ENCODE results near the gene ARID2. TPM values are rescaled to one million over a fixed set of nuclear protein-coding genes. Genes with fewer than 3 reads are reported as not detected.
A peak's percentile ranks its signal among the peaks of the same experiment; 100 is the strongest.

Gene ARID2
- total RNA-seq, 2 donors from 2014 or later = 31.0 to 32.0 TPM

- intact Hi-C loops (cut with DNase I, micrococcal nuclease) = no loop called here
- DNase-seq = no peak
- no peak for ATAC-seq
These were observed 179.7 kb downstream of the ARID2 start for GRCh38 chr12:45909041-45909713.

DNA sequence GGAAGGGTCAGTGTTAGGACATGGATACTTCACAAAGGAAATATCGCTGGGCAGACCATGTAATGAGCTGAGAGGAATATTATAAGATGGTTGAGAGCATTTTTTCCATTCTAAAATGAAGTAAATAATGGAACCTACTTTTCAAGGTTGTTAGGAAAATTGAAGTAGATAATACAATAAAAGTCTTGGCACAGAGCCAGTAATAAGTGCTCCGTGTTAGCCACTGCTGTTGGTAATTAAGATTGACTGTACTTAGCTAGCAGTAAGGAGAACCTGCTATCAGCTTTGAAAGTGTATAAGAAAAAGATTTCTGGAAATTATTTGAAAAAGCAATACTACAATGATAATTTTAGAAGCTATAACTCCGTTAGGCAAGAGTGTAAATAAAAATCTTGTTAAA lies 183.3 kb downstream of the ARID2 start:
- ATAC-seq (no peak), DNase-seq (no peak)
- intact Hi-C loops (cut with DNase I, micrococcal nuclease) = no loop called here

DNA sequence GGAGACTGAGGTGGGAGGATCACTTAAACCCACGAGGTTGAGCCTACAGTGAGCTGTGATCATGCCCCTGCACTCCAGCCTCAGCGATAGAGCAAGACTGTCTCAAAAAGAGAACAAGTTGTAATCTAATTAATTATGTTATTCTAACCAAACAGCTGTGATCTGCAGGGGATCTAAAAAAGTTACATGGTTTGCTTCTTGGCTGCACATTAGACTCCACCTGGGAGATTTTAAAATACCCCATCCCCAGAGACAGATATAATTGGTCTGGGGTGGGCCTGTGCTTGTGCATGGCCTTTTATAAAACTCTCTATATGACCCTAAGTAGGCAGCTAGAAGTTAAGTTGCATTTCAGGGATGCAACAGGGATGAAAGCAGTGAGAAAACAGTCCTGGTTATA lies 184.1 kb downstream of the ARID2 start:
- intact Hi-C loops (cut with DNase I, micrococcal nuclease) = no loop called here
- no peak for ATAC-seq

GRCh38 chr12:45914090-45914489 lies 184.6 kb downstream of the ARID2 start:
- intact Hi-C loops (cut with DNase I, micrococcal nuclease) = no loop called here
- no peak for DNase-seq
- peak; percentile 16 for ATAC-seq

More for the DNA sequence above, 184.1 kb downstream of the ARID2 start:
- DNase-seq = no peak

DNA sequence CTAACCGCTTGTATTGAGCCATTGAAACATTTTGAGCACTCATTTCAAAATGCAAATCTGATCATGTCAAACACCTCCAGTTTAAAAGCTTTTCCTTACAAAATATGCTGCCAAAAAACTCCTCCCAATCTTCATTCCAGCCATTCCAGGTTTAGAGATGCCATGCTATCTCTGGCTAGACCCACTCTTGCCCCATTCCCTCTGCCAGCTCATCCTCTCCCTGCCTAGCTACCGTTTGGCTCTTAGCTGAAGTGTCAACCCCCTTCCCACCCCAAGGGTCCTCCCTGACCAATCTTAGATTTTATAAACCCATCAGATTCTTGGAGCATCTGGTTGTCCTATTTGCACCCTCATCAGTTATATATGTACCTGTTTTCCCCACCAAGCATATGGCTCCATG lies 185.9 kb downstream of the ARID2 start:
- no peak for DNase-seq
- intact Hi-C loops (cut with DNase I, micrococcal nuclease) = no loop called here
- ATAC-seq = peak; percentile 25

- intact Hi-C loops (cut with DNase I, micrococcal nuclease) = no loop called here
- DNase-seq = no peak
- no peak for ATAC-seq
These were observed 189.3 kb downstream of the ARID2 start for GRCh38 chr12:45918818-45919217.

DNA sequence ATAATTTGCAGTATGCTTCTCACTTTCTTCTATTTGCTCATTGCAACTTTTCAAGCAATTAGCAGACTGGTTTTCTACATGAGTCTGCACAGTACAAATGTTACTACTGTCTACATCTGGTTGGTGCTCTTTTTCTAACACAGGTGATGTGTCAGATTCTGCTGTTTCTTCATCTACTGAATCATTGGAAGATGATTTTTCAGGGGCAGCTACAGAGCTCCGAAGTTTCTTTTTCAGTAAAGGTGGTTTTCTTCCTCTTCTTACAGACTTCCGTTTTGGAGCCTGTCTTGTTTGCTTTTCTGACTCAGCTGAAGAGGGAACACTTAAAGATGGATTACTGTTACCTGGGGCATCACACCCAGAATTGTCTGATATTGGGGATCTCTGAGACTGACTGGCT lies 198.8 kb downstream of the ARID2 start:
- ATAC-seq = no peak
- DNase-seq = no peak
- intact Hi-C loops (cut with DNase I, micrococcal nuclease) = no loop called here

DNA sequence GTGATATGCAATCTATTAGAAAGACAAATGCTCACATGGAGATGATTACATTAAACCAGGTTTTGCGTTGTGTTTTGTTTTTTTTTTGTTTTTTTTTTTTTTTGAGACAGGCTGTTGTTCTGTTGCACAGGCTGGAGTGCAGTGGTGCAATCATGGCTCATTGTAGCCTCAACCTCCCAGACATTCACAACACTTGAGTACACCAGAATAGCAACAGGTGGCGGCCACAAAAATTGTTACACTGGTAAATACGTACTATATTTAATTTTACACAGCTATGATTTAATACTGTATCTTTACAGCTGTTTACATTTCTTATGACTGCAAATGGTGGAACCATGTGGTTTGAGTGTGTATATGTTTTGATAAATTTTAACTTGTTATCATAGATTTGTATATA lies 200.9 kb downstream of the ARID2 start:
- peak; percentile 34 for ATAC-seq
- no peak for DNase-seq
- intact Hi-C loops (cut with DNase I, micrococcal nuclease) = no loop called here

DNA sequence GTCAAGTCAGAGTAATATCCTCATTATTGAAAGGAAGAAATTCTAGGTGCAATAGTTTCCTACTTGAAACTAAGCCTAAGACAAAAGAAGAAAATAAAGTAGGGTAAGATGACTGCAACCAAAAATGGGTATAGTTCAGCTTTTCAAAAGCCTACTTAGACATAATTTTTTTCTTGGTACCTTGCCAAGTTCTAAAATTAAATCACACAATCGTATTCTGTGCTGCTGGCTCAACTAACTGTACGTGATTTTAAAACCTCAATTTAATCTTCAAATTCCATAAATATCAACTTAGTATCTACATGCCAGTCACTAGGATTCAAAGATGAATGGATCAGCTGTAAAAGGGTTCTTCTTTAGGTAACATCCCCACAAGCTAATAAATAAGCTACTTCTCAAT lies 204.0 kb downstream of the ARID2 start:
- no peak for DNase-seq
- intact Hi-C loops (cut with DNase I, micrococcal nuclease) = no loop called here
- ATAC-seq = no peak

DNA sequence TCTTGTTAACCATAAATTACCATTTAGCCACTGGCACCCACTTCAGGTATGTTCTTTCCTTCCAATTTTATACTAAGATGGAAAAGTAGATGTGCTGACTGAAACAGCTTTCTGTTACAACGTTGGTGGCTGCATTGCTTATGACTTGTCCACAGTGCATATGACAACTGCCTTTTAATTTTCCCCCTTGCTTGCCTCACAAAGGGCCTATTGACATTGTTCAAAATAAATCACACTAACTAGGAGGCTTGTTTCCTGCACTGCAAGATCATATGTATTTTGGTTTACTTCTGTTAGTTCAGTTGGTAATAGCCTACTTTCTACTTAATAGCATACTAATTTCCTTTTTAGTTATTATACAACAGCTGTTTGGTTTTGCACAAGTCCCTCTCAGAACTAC lies 205.4 kb downstream of the ARID2 start:
- DNase-seq (no peak), ATAC-seq (no peak)
- intact Hi-C loops (cut with DNase I, micrococcal nuclease) = no loop called here

GRCh38 chr12:45938566-45938965 lies 209.1 kb downstream of the ARID2 start:
- ATAC-seq = no peak
- intact Hi-C loops (cut with DNase I, micrococcal nuclease) = no loop called here
- DNase-seq = no peak

DNA sequence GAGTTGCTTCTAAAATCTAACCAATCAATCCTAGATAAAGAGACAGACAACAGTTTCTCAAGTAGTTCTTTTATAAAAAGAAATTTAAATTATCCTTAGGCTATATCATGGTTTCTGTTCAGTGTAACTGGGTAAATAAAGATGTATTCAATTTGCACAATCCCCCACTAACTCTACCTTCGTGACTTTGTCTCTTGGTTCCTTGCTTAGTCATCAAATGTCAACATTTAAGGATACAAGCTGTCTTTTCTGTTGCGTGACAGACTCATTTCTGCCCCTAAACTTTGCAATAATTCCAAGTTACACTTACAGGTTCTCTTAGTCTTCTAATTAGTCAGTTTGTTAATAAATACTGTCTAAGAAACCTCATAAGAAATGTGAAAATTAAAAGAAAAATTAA lies 210.3 kb downstream of the ARID2 start:
- intact Hi-C loops (cut with DNase I, micrococcal nuclease) = no loop called here
- ATAC-seq (no peak), DNase-seq (no peak)

GRCh38 chr12:45944771-45945170 lies 215.3 kb downstream of the ARID2 start:
- no peak for DNase-seq
- ATAC-seq = no peak
- intact Hi-C loops (cut with DNase I, micrococcal nuclease) = no loop called here

DNA sequence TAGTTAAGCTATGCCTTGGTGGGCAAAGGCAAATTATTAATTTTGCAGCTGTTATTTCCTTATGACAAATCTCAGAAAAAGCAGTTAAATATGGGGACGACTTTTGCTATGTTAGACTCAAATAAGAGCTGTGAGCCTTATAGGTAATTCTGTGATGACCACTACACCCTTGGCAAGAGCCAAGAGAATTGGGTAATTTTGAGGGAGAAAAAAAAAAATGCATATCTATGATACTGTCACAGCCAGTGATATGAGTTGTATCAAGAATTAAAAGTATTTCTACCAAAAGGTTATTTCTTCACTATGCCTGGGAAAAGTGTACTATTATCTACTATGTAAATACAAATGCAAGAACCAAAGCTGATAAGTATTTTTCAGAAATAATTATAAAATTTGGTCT lies 216.9 kb downstream of the ARID2 start:
- intact Hi-C loops (cut with DNase I, micrococcal nuclease) = no loop called here
- ATAC-seq (no peak), DNase-seq (no peak)

DNA sequence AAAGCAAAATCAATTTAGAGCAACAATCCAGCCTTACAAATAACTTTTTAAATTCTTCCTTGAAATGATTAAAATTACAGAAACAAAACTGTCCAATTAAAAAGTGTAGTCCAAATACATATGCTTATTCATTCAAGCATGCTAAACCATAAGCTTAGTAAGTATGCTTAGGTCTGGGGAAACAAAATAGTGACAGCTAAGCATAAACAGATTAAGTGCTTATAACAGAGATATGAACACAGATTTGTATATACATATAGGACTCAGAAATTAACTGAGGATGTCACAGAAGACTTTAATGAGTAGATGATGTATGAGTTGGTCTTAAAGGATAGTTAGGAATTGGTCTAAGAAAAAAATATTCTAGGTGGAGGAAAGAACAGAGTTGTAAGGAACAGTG lies 219.0 kb downstream of the ARID2 start:
- ATAC-seq (no peak), DNase-seq (no peak)
- intact Hi-C loops (cut with DNase I, micrococcal nuclease) = no loop called here

Data from left colon (tissue), 2 donors.